Heart right ventricle (tissue), 16 donors: ENCODE results near the gene ABHD15. TPM values are rescaled to one million over a fixed set of nuclear protein-coding genes. Genes with fewer than 3 reads are reported as not detected.
"Not testable (repeated sequence)": the region's sequence is repeated elsewhere in the genome, so short reads cannot be mapped to it uniquely, and the experiment has no call there.

ENCODE experiments used
- ATAC-seq, 8 donors: fragments of 200-7000 bp; cut with Tn5 transposase; one replicate each; pipeline ENCODE4 v1.9.1; 2020; ENCODE audit warnings: mild to moderate bottlenecking in 8 of 8, moderate library complexity in 8 of 8, moderate number of reproducible peaks in 1 of 8
- DNase-seq, 2 donors: peaks; one replicate each; pipeline ENCODE4 v3.0.0-alpha.2; 2020
- H3K27ac ChIP-seq, 10 donors: fragments of 200-600 bp; sonication (generic) in 2 of 10; one replicate each; pipeline versions ENCODE4 v1.5.0 to v1.8.0; 2020 to 2022; ENCODE audit warnings: mild to moderate bottlenecking in 3 of 10
- H3K27me3 ChIP-seq, 7 donors: fragments of 200-600 bp; one replicate each; pipeline ENCODE4 v1.8.0; 2021 to 2022; ENCODE audit warnings: mild to moderate bottlenecking in 2 of 7
- H3K36me3 ChIP-seq, 9 donors: fragments of 200-600 bp; sonication (generic) in 1 of 9; one replicate each; pipeline versions ENCODE4 v1.5.0 to v1.8.0; 2020 to 2022; ENCODE audit warnings: mild to moderate bottlenecking in 2 of 9
- H3K4me1 ChIP-seq, 9 donors: fragments of 200-600 bp; sonication (generic) in 1 of 9; one replicate each; pipeline versions ENCODE4 v1.5.0 to v1.8.0; 2020 to 2022; ENCODE audit warnings: mild to moderate bottlenecking in 4 of 9
- H3K4me3 ChIP-seq, 10 donors: fragments of 200-600 bp; sonication (generic) in 2 of 10; one replicate each; pipeline versions ENCODE4 v1.5.0 to v1.8.0; 2020 to 2022; ENCODE audit warnings: mild to moderate bottlenecking in 7 of 10, moderate library complexity in 2 of 10
- H3K9me3 ChIP-seq, 11 donors: fragments of 200-600 bp in 10 of 11; sonication (generic) in 2 of 11; one replicate each; pipeline versions ENCODE4 v1.5.0 to v1.8.0; 2013 to 2022; ENCODE audit warnings: mild to moderate bottlenecking in 2 of 11, control low read depth in 1 of 11, moderate library complexity in 1 of 11
- WGBS, 2 donors: extraction: QIAGEN DNeasy Blood & Tissue Kit; methylation state at CpG; one replicate each; pipeline ENCODE4 v1.1.7; 2013; ENCODE audit warnings: inconsistent platforms in 1 of 2; 5-methylcytosine and 5-hydroxymethylcytosine counted together
- intact Hi-C, 10 donors: fragments of 100-400 bp; cut with DNase I; formaldehyde crosslinking; loops; one replicate each; pipeline versions ENCODE4 v1.11.1 to v1.14.2; 2022
- polyA plus RNA-seq, 2 donors: library from polyadenylated mRNA; stranded (reverse); fragments of 200-250 nt; gene quantifications; one replicate each; pipeline ENCODE4 v1.2.3, GENCODE V29; 2013
- total RNA-seq, 10 donors: library from RNA; stranded (reverse); fragmentation: NEBNext Ultra II Directional in 3 of 10; extraction: Animal tissue kit (Norgen Biotek cat#: 25700) in 3 of 10; gene quantifications; one replicate each; pipeline versions ENCODE4 v1.2.1 to v1.2.4, GENCODE V29; 2021 to 2023
- TF ChIP-seq, protein P1 (sequence below), 9 donors: fragments of 200-600 bp; sonication (generic) in 2 of 9; IDR thresholded peaks; one replicate each; pipeline versions ENCODE4 v1.5.0 to v1.8.0; 2021 to 2022; ENCODE audit warnings: antibody characterized with exemption in 9 of 9, mild to moderate bottlenecking in 5 of 9, moderate library complexity in 1 of 9
- donor health status: Arrhythmogenic right ventricular cardiomyopathy.
- donor health status: ischemic (EF 13 %, LVEDD 7.1; RV severe dilation, severe dysfunction).
- donor health status: healthy with polysubstance abuse.
- donor health status: DM: no; HTN: yes; CAD: no.
- donor health status: DM: no; HTN: no; CAD: no.
- donor health status: ischemic (EF 25% LVEDD 6.9; RV normal size, moderate dysfunction).
- donor health status: ischemic (EF 25% LVEDD 5.7; RV mildly dilated, moderate dysfunction).
- donor health status: healthy.
- donor health status: DM: yes; HTN: yes; CAD: no.
- donor health status: Ischemic cardiomyopathy.
- donor health status: ischemic (EF 35%, LVEDD 5.7; RV mildly dilated, moderate dysfunction).
- donor health status: nonischemic (EF 11% LVEDD 7.7; RV severe dilation, severe dysfunction).
- donor health status: DM: yes; HTN: yes; CAD: no.
- donor health status: PGD.
- donor health status: ischemic (EF 29% LVEDD 5.4; RV normal size, mild dysfunction).
- donor health status: nonischemic (EF 23%, LVEDD 6.1; RV moderate dilation, normal function).

The ABHD15 gene
- total and polyA plus RNA-seq, 12 donors: 3.5 to 9.0 (median 5.6) TPM

DNA sequence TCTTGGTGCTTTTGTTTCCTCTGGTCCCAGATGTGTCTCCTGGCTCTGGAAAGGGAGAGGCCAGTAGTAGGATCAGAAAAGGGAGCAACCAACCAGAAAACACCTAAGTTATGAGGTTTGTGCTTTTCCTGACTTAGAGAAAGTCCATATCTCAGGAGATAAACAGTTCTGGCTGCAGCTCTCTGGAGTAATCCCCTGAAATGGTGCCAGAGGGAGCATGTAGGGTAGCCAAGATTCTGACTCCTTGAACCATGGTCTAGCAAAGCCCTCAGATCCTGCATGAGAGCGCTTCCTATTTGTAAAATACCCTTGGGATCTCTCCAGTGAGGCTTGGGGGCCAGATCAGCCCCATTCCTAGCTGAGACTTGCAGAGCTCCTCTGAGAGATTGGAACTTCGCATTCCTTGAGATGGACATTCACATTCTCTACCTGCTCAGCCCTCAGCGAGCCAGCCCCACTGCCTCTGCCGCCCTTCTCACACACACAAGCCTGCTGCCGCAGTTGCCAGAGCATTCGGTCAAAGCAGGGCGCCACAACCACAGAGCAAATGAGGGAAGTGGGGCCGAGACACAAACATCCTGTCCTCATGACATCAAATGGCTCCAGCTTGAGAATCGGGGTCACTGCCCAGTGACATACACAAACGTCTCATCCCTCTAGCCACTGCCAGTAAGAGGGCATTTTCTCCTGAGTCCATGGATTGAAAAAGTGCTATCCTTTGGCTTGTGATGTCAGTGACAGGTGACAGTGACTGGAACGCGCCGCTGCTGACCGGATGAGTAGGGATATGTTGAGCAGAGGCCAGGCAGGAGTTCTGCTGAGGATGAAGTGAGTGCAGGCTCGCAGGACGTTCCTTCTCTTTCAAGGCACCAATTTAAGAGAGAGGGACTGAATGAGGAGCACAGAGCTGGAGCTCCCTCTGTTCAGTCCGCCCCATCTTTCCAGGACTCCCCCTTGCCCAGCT is 5.0 kb downstream of the ABHD15 start:
- Histone ChIP-seq H3K9me3 (no peaks in the 10 kb centered on the region), H3K4me3 (no peak overlapping the region), H3K36me3 (peaks cover 0 to 9% (median 0%) of the 10 kb centered on the region in 9 donors), H3K27ac (peak overlapping the region in 2 of 10 donors; percentile 42 to 73), H3K4me1 (peaks cover 0 to 57% (median 19%) of the 10 kb centered on the region in 9 donors), H3K27me3 (no peaks in the 10 kb centered on the region)
- 60 to 66% methylated on average over 17 of the region's 17 CpGs for WGBS, 2 donors
- peak in 1 of 2 donors; percentile 13 for DNase-seq
- intact Hi-C loops: loop anchor here in 1 of 10 donors (10.0 kb wide), 1 partner anchor 417 kb away; no protein-coding TSS in a partner anchor
- TF ChIP-seq, protein P1, sequence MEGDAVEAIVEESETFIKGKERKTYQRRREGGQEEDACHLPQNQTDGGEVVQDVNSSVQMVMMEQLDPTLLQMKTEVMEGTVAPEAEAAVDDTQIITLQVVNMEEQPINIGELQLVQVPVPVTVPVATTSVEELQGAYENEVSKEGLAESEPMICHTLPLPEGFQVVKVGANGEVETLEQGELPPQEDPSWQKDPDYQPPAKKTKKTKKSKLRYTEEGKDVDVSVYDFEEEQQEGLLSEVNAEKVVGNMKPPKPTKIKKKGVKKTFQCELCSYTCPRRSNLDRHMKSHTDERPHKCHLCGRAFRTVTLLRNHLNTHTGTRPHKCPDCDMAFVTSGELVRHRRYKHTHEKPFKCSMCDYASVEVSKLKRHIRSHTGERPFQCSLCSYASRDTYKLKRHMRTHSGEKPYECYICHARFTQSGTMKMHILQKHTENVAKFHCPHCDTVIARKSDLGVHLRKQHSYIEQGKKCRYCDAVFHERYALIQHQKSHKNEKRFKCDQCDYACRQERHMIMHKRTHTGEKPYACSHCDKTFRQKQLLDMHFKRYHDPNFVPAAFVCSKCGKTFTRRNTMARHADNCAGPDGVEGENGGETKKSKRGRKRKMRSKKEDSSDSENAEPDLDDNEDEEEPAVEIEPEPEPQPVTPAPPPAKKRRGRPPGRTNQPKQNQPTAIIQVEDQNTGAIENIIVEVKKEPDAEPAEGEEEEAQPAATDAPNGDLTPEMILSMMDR (IDR thresholded peaks at IDR 0.05): no peak
- ATAC-seq: peak in 4 of 8 donors; percentile 7 to 57 (median 32)

DNA sequence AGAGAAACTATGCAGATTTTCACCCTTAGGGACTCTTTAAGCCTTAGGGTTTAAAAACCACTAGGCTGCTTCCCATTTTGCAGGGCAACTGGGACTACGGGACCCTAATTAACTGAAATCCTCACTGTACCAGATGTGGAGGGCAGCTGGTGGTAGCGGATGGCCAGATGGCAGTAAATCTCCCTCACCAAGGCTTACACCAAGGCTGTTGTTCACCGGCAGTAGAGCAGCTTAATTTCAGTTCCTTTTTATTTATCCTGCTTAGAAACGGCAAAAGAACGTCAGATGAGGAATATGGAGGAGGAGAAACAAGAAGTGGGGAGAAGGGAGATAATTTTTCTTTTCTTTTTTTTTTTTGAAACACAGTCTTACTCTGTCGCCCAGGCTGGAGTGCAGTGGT is 6.5 kb downstream of the ABHD15 start:
- DNase-seq: no peak
- Histone ChIP-seq H3K4me3 (peak overlapping the region in 1 of 10 donors; percentile 4), H3K36me3 (peaks cover 0 to 9% (median 0%) of the 10 kb centered on the region in 9 donors), H3K9me3 (no peaks in the 10 kb centered on the region), H3K27me3 (no peaks in the 10 kb centered on the region), H3K4me1 (peaks cover 0 to 43% (median 12%) of the 10 kb centered on the region in 9 donors), H3K27ac (peak overlapping the region in 2 of 10 donors; percentile 6 to 73)
- peak in 4 of 8 donors; percentile 6 to 57 (median 44) for ATAC-seq
- TF ChIP-seq, protein P1 (IDR thresholded peaks at IDR 0.05): no peak
- intact Hi-C loops: loop anchor here in 1 of 10 donors (10.0 kb wide), 1 partner anchor 416 kb away; no protein-coding TSS in a partner anchor
- WGBS, 2 donors: 90 to 91% methylated on average over 6 of the region's 6 CpGs

DNA sequence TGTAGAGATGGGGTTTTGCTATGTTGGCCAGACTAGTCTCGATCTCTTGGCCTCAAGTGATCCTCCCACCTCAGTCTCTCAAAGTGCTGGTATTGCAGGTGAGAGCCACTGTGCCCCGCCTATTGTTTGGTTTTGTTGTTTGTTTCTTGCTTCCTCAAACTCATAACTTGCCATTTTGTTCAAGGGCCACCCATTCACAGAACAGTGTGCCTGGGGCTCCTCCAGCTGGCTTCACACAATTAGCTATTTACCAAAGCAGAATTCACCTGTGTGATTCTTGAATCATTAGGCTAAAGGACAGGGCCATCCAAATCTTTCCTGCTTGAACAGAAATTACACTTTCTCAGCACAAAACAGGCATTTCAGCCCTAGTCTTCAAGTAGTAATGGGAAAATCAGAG is 7.2 kb downstream of the ABHD15 start:
- Histone ChIP-seq H3K27ac (peak overlapping the region in 1 of 10 donors; percentile 73), H3K27me3 (no peaks in the 10 kb centered on the region), H3K9me3 (no peaks in the 10 kb centered on the region), H3K4me1 (peaks cover 0 to 36% (median 12%) of the 10 kb centered on the region in 9 donors), H3K4me3 (no peak overlapping the region), H3K36me3 (peaks cover 0 to 9% (median 0%) of the 10 kb centered on the region in 9 donors)
- DNase-seq (no peak), ATAC-seq (no peak)
- TF ChIP-seq, protein P1 (IDR thresholded peaks at IDR 0.05): no peak
- intact Hi-C loops: loop anchor here in 1 of 10 donors (10.0 kb wide), 1 partner anchor 415 kb away; no protein-coding TSS in a partner anchor
- WGBS, 2 donors: 96 to 97% methylated on average over 2 of the region's 2 CpGs

DNA sequence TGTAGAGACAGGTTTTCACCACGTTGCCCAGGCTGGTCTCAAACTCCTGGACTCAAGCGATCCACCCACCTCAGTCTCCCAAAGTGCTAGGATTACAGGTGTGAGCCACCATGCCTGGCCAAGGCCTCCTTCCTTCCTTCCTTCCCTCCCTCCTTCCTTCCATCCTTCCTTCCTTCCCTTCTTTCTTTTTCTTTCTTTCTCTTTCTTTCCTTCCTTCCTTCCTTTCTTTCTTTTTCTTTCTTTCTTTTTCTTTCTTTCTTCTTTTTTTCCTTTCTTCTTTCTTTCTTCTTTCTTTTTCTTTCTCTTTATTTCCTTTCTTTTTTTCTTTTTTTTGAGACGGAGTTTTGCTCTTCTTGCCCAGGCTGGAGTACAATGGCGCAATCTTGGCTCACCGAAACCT is 8.7 kb downstream of the ABHD15 start:
- intact Hi-C loops, H3K27ac ChIP-seq, ATAC-seq, H3K4me3 ChIP-seq, H3K36me3 ChIP-seq, H3K9me3 ChIP-seq, H3K27me3 ChIP-seq, DNase-seq: not testable (repeated sequence)
- H3K4me1 ChIP-seq: peaks cover 0 to 34% (median 12%) of the 10 kb centered on the region in 9 donors
- 95 to 98% methylated on average over 5 of the region's 5 CpGs for WGBS, 2 donors
